PFSK-1 (cell line): ENCODE data around the gene FAM170B.

ENCODE experiments used
- POLR2AphosphoS5 ChIP-seq: IDR thresholded peaks from 2 replicates; pipeline ENCODE4 v1.6.1; 2012; ENCODE audit warnings: low read depth, mild to moderate bottlenecking, control low read depth, low read length, moderate library complexity
- REST ChIP-seq, 2 experiments: IDR thresholded peaks; 2 replicates each; pipeline versions ENCODE4 v1.6.1 to v1.8.0; 2011 to 2012; ENCODE audit warnings: low read depth in 2 of 2, low read length in 2 of 2, control low read depth in 1 of 2, inconsistent platforms in 1 of 2, mild to moderate bottlenecking in 1 of 2, moderate library complexity in 1 of 2; ENCODE audit not compliant: insufficient read depth in 1 of 2
- SIN3A ChIP-seq: IDR thresholded peaks from 2 replicates; pipeline ENCODE4 v1.6.1; 2012; ENCODE audit warnings: mild to moderate bottlenecking, low read length, moderate library complexity, borderline replicate concordance; ENCODE audit not compliant: insufficient read depth
- TAF1 ChIP-seq: IDR thresholded peaks from 2 replicates; pipeline ENCODE4 v1.6.1; 2012; ENCODE audit warnings: low read length, control low read depth, borderline replicate concordance; ENCODE audit not compliant: insufficient read depth

- no peak for TF ChIP-seq POLR2AphosphoS5
- no peak for TF ChIP-seq TAF1
- no peak for TF ChIP-seq SIN3A
- TF ChIP-seq REST (IDR thresholded peaks at IDR 0.05; ENCODE audit: insufficient read depth in 1 of 2, low read depth in 2 of 2, low read length in 2 of 2): no peak
Observed at GRCh38 chr10:49093922-49094321, 39.9 kb downstream of the FAM170B start.
